C4-2B (cell line): ENCODE measurements around the gene FAM181B.

ENCODE experiments used
- CTCF ChIP-seq: fragments of 450-650 bp; conservative IDR thresholded peaks from 2 replicates; pipeline ENCODE4 v1.5.1; 2017; ENCODE audit warnings: mild to moderate bottlenecking
- ZFX ChIP-seq: fragments of 450-650 bp; IDR thresholded peaks from 2 replicates; pipeline ENCODE4 v1.6.1; 2017

- no peak for TF ChIP-seq CTCF
- no peak for TF ChIP-seq ZFX
These were observed 20.7 kb upstream of the FAM181B start for GRCh38 chr11:82754410-82754809.
